Stimulated activated CD4-positive, alpha-beta T cell treated with anti-CD3 and anti-CD28 coated beads, Interleukin-15, amount 100 ng/mL, for 1 hour (primary cell): ENCODE data around the gene HOMER2.

Experiments
- DNase-seq, 2 donors: peaks; one replicate each; pipeline ENCODE4 v3.0.0-alpha.2; 2020; ENCODE audit warnings: low read depth in 1 of 2, low spot score in 1 of 2

The HOMER2 gene

DNA sequence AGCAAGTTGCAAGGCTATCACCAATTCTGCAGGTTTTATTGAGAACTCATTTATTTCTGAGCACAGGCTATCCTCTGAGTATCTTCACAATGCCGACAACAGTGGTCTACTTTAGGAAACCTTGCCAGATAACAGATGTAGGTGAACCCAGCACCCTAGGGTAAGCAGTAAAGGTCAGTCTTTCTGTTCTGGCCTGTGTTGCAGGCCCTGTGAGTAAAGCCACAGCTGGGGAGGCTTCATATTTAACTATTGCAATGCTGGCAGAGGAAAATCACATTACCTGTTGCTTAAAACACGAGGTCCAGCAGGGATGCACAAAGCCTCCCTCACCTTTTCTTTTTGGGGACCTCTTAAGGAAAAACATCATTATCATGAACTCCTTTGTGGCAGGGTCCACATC, 87.6 kb downstream of the HOMER2 start:
- no peak for DNase-seq

DNA sequence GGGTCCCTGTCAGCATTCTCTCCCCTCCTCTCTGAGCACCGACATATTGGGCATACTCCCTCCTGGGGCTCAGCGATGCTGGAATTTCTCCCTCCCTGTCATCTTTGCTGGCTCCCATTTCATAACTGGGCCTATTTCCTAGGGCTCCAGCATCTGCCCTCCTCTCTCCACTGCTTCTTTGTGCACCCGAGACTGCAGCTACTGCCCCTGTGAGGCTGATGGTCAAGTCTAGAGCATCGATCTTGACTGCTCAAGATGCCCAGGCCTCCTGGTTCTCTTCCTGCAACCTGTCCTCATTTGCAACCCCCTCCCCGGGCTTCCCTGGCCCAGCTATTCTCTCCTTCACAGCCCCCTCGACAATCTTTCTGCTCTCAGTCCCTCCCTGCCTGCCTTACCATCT, 89.6 kb downstream of the HOMER2 start:
- no peak for DNase-seq

GRCh38 chr15:82858932-82859331, 93.6 kb downstream of the HOMER2 start:
- DNase-seq, result no peak

- DNase-seq, result no peak
Observed at GRCh38 chr15:82856397-82857170, 95.9 kb downstream of the HOMER2 start.

DNA sequence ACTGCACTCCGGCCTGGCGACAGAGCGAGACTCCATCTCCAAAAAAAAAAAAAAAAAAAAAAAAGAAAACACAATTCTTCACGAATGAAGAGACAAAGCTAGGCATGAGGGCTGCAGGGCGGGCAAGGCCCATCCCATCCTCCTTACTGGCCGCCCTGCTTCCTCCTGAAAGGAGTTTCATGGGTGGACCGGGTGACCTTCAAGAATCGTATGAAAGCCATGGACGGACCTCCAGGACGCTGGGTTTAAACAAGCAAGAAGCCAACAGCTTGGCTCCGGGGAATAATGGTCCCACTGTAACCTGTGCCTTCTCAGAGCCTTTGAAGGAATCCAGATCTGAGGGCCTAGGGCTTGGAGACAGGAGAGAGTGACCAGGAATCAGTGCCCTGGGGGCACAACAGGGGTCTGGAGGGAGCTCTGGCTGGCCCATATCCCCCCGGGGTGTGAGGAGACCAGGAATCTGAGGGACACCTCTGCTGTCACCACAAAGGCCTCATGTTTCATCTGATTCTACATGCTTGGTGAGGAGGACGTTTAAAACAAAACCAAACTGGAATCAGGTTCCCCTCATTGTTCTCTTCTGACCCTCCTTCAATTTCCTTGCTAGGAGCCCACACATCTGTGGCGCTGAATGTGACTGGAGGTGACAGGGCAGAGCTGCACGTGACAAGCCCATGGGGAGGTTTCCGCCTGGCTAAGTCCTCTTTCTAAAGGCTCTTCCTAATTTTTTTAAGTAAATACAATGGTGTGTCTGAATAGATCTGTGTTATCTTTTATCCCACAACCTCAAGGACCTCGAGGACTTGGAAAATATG, 97.0 kb downstream of the HOMER2 start:
- DNase-seq, result no peak

- no peak for DNase-seq
Observed at GRCh38 chr15:82854554-82854953, 98.0 kb downstream of the HOMER2 start.

GRCh38 chr15:82852941-82853561, 99.5 kb downstream of the HOMER2 start:
- no peak for DNase-seq

DNA sequence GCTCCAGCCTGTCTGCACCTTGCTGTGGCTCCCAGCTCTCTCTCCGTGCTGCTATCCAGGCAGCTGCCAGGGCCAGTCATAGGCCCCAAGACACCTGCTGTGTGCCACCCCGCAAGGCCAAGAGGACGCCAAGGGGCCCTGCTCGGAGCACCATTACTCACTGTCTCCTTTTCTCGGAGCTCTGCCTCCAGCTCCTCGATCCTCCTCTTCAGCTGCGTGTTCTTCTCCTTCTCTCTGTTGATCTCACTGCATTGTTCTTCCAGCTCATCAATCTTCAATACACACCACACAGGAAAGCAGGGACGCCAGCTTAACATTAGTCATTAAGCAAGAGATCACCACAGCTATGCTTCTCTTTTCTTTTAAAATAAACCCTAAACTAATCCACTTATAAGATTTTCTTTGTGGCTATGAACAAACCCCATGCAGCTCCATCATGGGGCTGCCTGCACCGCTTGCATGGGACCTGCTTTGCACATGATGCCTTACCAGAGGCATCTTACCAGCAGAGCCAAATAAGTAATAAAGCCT, 100.5 kb downstream of the HOMER2 start:
- no peak for DNase-seq

DNA sequence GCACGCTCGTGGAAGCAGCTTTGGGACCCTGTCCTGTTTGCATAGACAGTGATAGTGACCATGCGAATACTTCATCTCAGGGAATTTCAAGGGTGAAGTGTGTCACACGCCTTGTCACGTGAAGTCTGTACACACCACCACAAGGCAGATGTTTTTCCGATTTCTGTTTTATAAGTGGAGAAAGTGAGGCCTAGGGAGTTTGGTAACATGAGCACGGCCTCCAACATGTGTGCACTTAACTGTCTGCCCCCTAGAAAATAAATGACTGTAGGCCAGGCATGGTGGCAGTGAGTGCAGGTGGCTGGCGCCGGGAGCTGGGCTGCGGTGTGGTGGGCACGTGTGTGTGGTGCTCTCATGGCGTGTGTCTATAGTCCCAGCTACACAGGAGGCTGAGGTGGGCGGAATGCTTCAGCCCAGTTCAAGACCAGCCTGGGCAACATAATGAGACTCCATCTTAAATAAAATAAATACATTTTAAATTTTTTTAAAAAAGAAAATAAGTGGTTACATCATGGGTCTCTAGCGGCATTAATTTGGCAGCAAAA, 101.1 kb downstream of the HOMER2 start:
- no peak for DNase-seq

DNA sequence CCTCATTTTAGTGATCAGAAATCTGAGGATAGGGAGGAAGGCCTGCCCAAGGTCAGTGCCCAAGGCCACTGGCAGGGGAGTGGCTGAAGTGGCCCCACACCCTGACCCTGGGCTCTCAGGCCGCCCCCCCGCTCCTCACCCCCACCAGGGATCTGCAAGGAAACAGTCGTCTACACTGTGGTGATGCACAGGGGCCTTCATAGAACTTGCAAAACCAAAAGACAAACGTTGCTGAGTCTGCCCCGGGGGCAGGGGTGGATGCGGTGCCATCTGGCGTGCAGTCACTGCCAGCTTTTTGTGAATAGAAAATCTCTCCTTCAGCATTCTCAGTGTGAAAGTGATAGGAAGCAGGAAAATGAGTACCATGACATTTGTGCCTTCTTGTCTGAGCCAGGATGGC, 101.8 kb downstream of the HOMER2 start:
- DNase-seq, result no peak

- no peak for DNase-seq
Observed at GRCh38 chr15:82849556-82850512, 102.7 kb downstream of the HOMER2 start.

- DNase-seq, result no peak
Observed at GRCh38 chr15:82848241-82848993, 104.1 kb downstream of the HOMER2 start.

DNA sequence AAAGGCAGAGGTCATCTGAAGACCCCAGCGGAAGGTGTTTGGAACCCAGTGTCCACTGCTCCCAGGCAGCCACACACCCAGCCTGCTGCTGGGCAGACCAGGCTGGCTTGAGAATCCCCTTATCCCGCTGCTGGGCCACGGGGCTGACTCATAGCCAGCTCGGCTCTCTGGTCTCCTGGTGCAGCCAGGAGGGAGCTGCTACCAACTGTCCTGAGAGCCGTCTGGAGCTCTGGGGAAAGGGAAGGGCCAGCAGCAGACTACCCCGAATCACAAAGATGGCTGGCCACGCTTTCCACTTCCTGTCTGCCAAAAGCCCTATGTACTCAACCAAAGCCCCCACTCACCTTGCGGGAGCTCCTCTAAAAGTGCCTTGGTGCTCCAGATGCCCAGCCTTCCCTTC, 104.8 kb downstream of the HOMER2 start:
- DNase-seq, result no peak

- no peak for DNase-seq
Observed at GRCh38 chr15:82846621-82847020, 105.9 kb downstream of the HOMER2 start.

GRCh38 chr15:82845686-82846085, 106.8 kb downstream of the HOMER2 start:
- DNase-seq, result no peak

DNA sequence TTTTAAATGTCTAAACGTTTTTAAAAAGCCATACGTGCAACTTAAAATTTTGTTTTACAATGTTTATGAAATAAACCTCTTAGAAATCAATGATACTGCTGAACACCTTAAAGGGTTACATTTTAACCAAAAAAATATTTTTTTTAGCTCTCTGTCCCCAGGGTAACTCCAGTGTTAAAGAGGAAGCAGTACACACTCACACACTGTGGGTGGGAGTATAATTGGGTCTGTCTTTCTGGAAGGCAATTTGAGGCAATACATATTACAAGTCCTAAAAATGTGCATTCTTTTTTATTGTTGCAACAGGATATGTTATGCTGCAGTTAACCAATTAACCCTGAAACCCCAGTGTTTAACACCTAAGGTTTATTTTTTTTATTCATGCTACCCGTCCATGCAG, 109.0 kb downstream of the HOMER2 start:
- DNase-seq, result no peak

- no peak for DNase-seq
Observed at GRCh38 chr15:82840166-82840565, 112.4 kb downstream of the HOMER2 start.

GRCh38 chr15:82839136-82839535, 113.4 kb downstream of the HOMER2 start:
- DNase-seq, result no peak

GRCh38 chr15:82838096-82838735, 114.3 kb downstream of the HOMER2 start:
- no peak for DNase-seq
